Thoracic aorta (tissue), 2 donors: ENCODE results near the gene HBZ. TPM values are rescaled to one million over a fixed set of nuclear protein-coding genes. Genes with fewer than 3 reads are reported as not detected.
A peak's percentile ranks its signal among the peaks of the same experiment; 100 is the strongest.
"Not testable (repeated sequence)": the region's sequence is repeated elsewhere in the genome, so short reads cannot be mapped to it uniquely, and the experiment has no call there.

ENCODE experiments used
- ATAC-seq: fragments of 150-250 bp; one replicate; pipeline ENCODE4 v1.8.0; 2017; ENCODE audit warnings: low read depth; ENCODE audit not compliant: insufficient number of reproducible peaks, low FRiP score
- DNase-seq: peaks from one replicate; pipeline ENCODE4 v3.0.0-alpha.2; 2020; ENCODE audit warnings: low spot score
- H3K27ac ChIP-seq, 2 donors: fragments of 200-600 bp; sonication (generic); 1 replicate in 1 of 2; 2 replicates in 1 of 2; pipeline ENCODE4 v1.5.1; 2016; ENCODE audit warnings: mild to moderate bottlenecking in 2 of 2, moderate library complexity in 2 of 2
- H3K27me3 ChIP-seq: fragments of 200-600 bp; sonication (generic); replicated peaks from 2 replicates; pipeline ENCODE4 v1.6.0; 2016; ENCODE audit warnings: mild to moderate bottlenecking; ENCODE audit not compliant: insufficient read depth
- H3K36me3 ChIP-seq: fragments of 200-600 bp; sonication (generic); one replicate; pipeline ENCODE4 v1.5.1; 2016
- H3K4me1 ChIP-seq, 2 donors: fragments of 200-600 bp; sonication (generic); 1 replicate in 1 of 2; 2 replicates in 1 of 2; pipeline versions ENCODE4 v1.5.1 to v1.6.0; 2016; ENCODE audit warnings: low read depth in 2 of 2, mild to moderate bottlenecking in 1 of 2; ENCODE audit not compliant: control insufficient read depth in 1 of 2
- H3K4me3 ChIP-seq: fragments of 200-600 bp; sonication (generic); 2 replicates; pipeline ENCODE4 v1.5.1; 2016; ENCODE audit warnings: mild to moderate bottlenecking
- H3K9me3 ChIP-seq: fragments of 200-600 bp; sonication (generic); 2 replicates; pipeline ENCODE4 v1.5.1; 2016
- CTCF ChIP-seq: fragments of 200-600 bp; sonication (generic); IDR thresholded peaks from one replicate; pipeline ENCODE4 v1.5.1; 2019; ENCODE audit warnings: antibody characterized with exemption
- total RNA-seq, 2 donors: library from RNA; depleted of rRNA; stranded (reverse); fragments of >200 nt; gene quantifications; one replicate each; pipeline versions ENCODE4 v1.1.0 to v1.2.3, GENCODE V29; 2016

Gene HBZ
- total RNA-seq, 2 donors from 2014 or later = not detected

- DNase-seq = no peak
- Histone ChIP-seq H3K36me3 (no peaks in the 10 kb centered on the region), H3K9me3 (no peaks in the 10 kb centered on the region), H3K27ac (no peak overlapping the region), H3K4me3 (no peak overlapping the region), H3K4me1 (peaks cover 3% of the 10 kb centered on the region in 2 donors), H3K27me3 (peaks cover 27% of the 10 kb centered on the region)
- ATAC-seq = peak; percentile 15
- no peak for TF ChIP-seq CTCF
Observed at GRCh38 chr16:175011-175949, 22.8 kb downstream of the HBZ start.

- H3K4me3 ChIP-seq = not testable (repeated sequence)
Observed at GRCh38 chr16:176006-176405, 23.6 kb downstream of the HBZ start.

GRCh38 chr16:176477-177382 lies 24.3 kb downstream of the HBZ start, which contains the start of gene HBA1:
Gene HBA1 (plus strand): TSS chr16:176680. CDS start chr16:176717, 37 bp downstream.
- H3K9me3 ChIP-seq, ATAC-seq, H3K4me3 ChIP-seq, H3K36me3 ChIP-seq, DNase-seq, H3K27ac ChIP-seq: not testable (repeated sequence)
- H3K27me3 ChIP-seq = peaks cover 27% of the 10 kb centered on the region
- H3K4me1 ChIP-seq = peaks cover 14 to 17% of the 10 kb centered on the region in 2 donors

More at GRCh38 chr16:176006-176405, 23.6 kb downstream of the HBZ start:
- ATAC-seq, H3K27ac ChIP-seq, H3K9me3 ChIP-seq, H3K4me1 ChIP-seq, H3K36me3 ChIP-seq, DNase-seq: not testable (repeated sequence)
- H3K27me3 ChIP-seq = peaks cover 27% of the 10 kb centered on the region

- H3K27me3 ChIP-seq = peaks cover 27% of the 10 kb centered on the region
Observed at GRCh38 chr16:177394-177822, 25.0 kb downstream of the HBZ start.

GRCh38 chr16:177981-178667 lies 25.7 kb downstream of the HBZ start:
- H3K36me3 ChIP-seq = no peaks in the 10 kb centered on the region
- no peaks in the 10 kb centered on the region for H3K9me3 ChIP-seq
- peaks cover 27% of the 10 kb centered on the region for H3K27me3 ChIP-seq
- no peak overlapping the region for H3K27ac ChIP-seq
- TF ChIP-seq CTCF = no peak
- no peak overlapping the region for H3K4me3 ChIP-seq
- DNase-seq (no peak), ATAC-seq (no peak)
- peaks cover 14 to 17% of the 10 kb centered on the region in 2 donors for H3K4me1 ChIP-seq

More at GRCh38 chr16:177394-177822, 25.0 kb downstream of the HBZ start:
- H3K27ac ChIP-seq = no peak overlapping the region
- H3K9me3 ChIP-seq = no peaks in the 10 kb centered on the region
- H3K36me3 ChIP-seq = no peaks in the 10 kb centered on the region
- no peak for TF ChIP-seq CTCF
- no peak overlapping the region for H3K4me3 ChIP-seq
- ATAC-seq (no peak), DNase-seq (no peak)
- peaks cover 14 to 17% of the 10 kb centered on the region in 2 donors for H3K4me1 ChIP-seq
